ENCODE results near the gene CELA2A.

GRCh38 chr1:15439325-15439724 lies 17.2 kb upstream of the CELA2A start:
- no peak for TF ChIP-seq CTCF (IDR thresholded peaks at IDR 0.05)
- TF ChIP-seq ZFX (IDR thresholded peaks at IDR 0.05; ENCODE audit: borderline replicate concordance), result no peak

All from 22Rv1 (cell line).